Activated CD8-positive, alpha-beta memory T cell treated with anti-CD3 and anti-CD28 coated beads for 24 hours (primary cell): ENCODE results near the gene LPIN2.
A peak's percentile ranks its signal among the peaks of the same experiment; 100 is the strongest.

Experiments
- DNase-seq: peaks from one replicate; pipeline ENCODE4 v3.0.0-alpha.2; 2020

LPIN2 gene

GRCh38 chr18:3002732-3003131 lies 10.2 kb downstream of the LPIN2 start:
- DNase-seq: no peak

- DNase-seq: no peak
These were observed 14.3 kb downstream of the LPIN2 start for GRCh38 chr18:2998644-2999043.

GRCh38 chr18:2997846-2998564 lies 14.9 kb downstream of the LPIN2 start:
- no peak for DNase-seq

GRCh38 chr18:2997429-2997828 lies 15.5 kb downstream of the LPIN2 start:
- DNase-seq: no peak

GRCh38 chr18:2994603-2995432 lies 18.1 kb downstream of the LPIN2 start:
- peak; percentile 85 for DNase-seq

- no peak for DNase-seq
These were observed 18.8 kb downstream of the LPIN2 start for GRCh38 chr18:2994020-2994589.

- no peak for DNase-seq
These were observed 19.7 kb downstream of the LPIN2 start for GRCh38 chr18:2992995-2993877.

- DNase-seq: no peak
These were observed 21.8 kb downstream of the LPIN2 start for GRCh38 chr18:2990956-2991640.

GRCh38 chr18:2987876-2988790 lies 24.8 kb downstream of the LPIN2 start:
- no peak for DNase-seq

GRCh38 chr18:2986150-2986865 lies 26.6 kb downstream of the LPIN2 start:
- DNase-seq: no peak

GRCh38 chr18:2985628-2986027 lies 27.3 kb downstream of the LPIN2 start:
- DNase-seq: no peak

GRCh38 chr18:2984703-2985261 lies 28.2 kb downstream of the LPIN2 start:
- no peak for DNase-seq

- DNase-seq: no peak
These were observed 28.9 kb downstream of the LPIN2 start for GRCh38 chr18:2984091-2984490.

- DNase-seq: no peak
These were observed 29.6 kb downstream of the LPIN2 start for GRCh38 chr18:2983296-2983695.

GRCh38 chr18:2982452-2983269 lies 30.3 kb downstream of the LPIN2 start:
- DNase-seq: no peak

- no peak for DNase-seq
These were observed 30.9 kb downstream of the LPIN2 start for GRCh38 chr18:2982022-2982421.

GRCh38 chr18:2981212-2981728 lies 31.7 kb downstream of the LPIN2 start:
- no peak for DNase-seq

- DNase-seq: peak; percentile 72
These were observed 32.8 kb downstream of the LPIN2 start for GRCh38 chr18:2979871-2980790.
